ENCODE data around the gene DCXR.

DNA sequence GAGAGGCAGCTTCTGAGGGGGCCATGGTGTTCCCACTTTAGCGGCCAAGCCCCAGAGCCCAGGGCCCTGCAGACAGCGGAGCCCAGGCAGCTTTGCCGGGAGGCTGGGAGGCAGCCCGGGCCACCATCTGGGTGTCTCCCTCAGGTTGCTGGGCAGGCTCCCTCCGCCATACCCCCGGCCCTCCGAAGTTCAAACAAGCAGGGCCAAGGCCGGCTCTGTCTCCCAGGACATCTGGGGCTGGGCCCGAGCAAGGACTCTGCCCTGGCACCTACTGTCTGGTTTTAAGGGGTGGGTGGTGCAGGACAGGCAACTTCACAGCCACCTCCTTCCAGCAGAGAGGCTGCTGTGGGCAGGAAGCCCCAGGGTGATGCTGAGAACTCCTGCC is 25.5 kb upstream of the DCXR start:
- TF ChIP-seq CTCF (IDR thresholded peaks at IDR 0.05; ENCODE audit: low read length) (no peak), EZH2 (IDR thresholded peaks at IDR 0.05; ENCODE audit: borderline replicate concordance, low read length) (no peak)

Measured in OCI-LY1 (cell line).